GM06990 (cell line): ENCODE data around the gene BEST2.

Source experiments
- DNase-seq: peaks from one replicate; pipeline ENCODE4 v3.0.0-alpha.2; 2011; ENCODE audit not compliant: insufficient read length; ENCODE audit errors: extremely low read depth
- H3K27me3 ChIP-seq: replicated peaks from 2 replicates; pipeline ENCODE4 v1.6.0; 2011; ENCODE audit warnings: low read length; ENCODE audit not compliant: control insufficient read depth, insufficient read depth
- H3K36me3 ChIP-seq: 2 replicates; pipeline ENCODE4 v1.5.1; 2011; ENCODE audit warnings: low read length; ENCODE audit not compliant: control insufficient read depth, insufficient read depth
- H3K4me3 ChIP-seq: replicated peaks from 2 replicates; pipeline ENCODE4 v1.5.1; 2011; ENCODE audit warnings: low read depth, mild to moderate bottlenecking, control low read depth, low read length
- TF ChIP-seq, protein P1 (sequence below): IDR thresholded peaks from 2 replicates; pipeline ENCODE4 v1.5.1; 2011; ENCODE audit warnings: low read length, control low read depth, mild to moderate bottlenecking, inconsistent platforms; ENCODE audit not compliant: insufficient read depth, poor library complexity, severe bottlenecking

The BEST2 gene

DNA sequence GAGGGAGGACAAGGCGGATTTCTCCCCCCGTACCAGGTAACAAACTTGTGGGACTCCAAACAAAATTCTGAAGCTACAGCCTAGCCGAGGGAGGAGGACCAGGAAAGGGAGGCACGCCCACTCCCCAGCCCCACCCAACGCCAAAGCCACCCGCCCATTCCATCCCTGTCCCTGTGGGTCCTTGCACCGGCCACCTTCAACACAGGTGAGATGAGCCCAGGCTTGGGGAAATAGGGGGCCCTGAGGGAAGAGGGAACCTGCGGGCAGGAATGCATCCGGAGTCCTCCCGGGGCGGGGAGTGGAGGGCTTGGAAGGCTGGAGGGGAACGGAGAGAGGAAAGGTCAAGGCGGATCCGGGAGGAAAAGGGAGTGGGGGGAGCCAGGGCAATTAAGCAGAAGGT is at the start of gene BEST2:
Gene BEST2 (plus strand): TSS at position 157 of the 400 bp plus-strand sequence. CDS start 802 bp downstream, outside the sequence.
- no peak within 1 kb of the TSS for H3K4me3 ChIP-seq
- DNase-seq, result no peak

DNA sequence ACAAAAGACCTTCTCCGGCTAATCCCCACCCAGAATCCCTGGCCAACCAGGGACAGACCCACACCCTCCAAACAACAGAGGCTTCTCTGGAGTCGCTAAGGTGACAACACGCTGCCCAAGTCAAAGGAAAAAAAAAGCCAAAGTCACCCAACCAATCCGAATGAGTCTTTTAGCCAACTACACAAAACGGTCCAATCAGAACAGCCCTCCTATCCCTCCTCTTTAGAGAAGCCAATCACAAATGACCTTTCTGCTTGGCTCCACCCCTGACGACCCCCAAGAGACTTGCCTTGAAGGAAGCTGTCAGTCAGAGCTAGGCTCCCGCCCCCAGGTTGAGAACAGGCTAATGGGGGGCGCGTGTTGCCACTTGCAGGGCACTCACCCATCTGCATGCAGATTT is 48.5 kb upstream of the BEST2 start:
- TF ChIP-seq, protein P1, sequence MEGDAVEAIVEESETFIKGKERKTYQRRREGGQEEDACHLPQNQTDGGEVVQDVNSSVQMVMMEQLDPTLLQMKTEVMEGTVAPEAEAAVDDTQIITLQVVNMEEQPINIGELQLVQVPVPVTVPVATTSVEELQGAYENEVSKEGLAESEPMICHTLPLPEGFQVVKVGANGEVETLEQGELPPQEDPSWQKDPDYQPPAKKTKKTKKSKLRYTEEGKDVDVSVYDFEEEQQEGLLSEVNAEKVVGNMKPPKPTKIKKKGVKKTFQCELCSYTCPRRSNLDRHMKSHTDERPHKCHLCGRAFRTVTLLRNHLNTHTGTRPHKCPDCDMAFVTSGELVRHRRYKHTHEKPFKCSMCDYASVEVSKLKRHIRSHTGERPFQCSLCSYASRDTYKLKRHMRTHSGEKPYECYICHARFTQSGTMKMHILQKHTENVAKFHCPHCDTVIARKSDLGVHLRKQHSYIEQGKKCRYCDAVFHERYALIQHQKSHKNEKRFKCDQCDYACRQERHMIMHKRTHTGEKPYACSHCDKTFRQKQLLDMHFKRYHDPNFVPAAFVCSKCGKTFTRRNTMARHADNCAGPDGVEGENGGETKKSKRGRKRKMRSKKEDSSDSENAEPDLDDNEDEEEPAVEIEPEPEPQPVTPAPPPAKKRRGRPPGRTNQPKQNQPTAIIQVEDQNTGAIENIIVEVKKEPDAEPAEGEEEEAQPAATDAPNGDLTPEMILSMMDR, result no peak
- H3K27me3 ChIP-seq, result no peaks in the 10 kb centered on the region
- no peak overlapping the region for H3K4me3 ChIP-seq
- peaks cover 48% of the 10 kb centered on the region for H3K36me3 ChIP-seq
- no peak for DNase-seq

More for the DNA sequence above, at the start of gene BEST2:
- Histone ChIP-seq H3K27me3 (no peaks in the 10 kb centered on the region; the same call in 1 of the 2 replicates), H3K36me3 (peaks cover 10% of the 10 kb centered on the region)
- TF ChIP-seq, protein P1, result no peak

DNA sequence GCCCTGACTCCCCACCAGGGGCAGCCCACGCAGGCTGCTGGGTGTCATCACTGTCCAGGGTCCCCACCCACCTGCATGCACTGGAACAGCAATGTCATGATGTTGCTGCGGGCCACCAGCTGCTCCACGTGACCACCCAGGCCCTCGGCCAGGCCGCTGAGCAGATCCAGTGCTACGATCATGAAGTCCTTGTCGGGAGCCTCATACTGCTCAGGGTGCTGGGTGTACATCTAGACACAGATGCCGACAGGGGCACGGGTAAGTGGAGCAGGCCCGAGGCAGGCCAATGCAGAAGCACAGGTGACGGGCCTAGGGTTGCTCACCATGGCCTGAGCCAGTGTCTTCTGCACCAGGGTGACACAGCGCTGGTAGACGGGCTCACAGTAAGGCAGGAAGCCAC is 46.4 kb upstream of the BEST2 start:
- peaks cover 46% of the 10 kb centered on the region for H3K36me3 ChIP-seq

DNA sequence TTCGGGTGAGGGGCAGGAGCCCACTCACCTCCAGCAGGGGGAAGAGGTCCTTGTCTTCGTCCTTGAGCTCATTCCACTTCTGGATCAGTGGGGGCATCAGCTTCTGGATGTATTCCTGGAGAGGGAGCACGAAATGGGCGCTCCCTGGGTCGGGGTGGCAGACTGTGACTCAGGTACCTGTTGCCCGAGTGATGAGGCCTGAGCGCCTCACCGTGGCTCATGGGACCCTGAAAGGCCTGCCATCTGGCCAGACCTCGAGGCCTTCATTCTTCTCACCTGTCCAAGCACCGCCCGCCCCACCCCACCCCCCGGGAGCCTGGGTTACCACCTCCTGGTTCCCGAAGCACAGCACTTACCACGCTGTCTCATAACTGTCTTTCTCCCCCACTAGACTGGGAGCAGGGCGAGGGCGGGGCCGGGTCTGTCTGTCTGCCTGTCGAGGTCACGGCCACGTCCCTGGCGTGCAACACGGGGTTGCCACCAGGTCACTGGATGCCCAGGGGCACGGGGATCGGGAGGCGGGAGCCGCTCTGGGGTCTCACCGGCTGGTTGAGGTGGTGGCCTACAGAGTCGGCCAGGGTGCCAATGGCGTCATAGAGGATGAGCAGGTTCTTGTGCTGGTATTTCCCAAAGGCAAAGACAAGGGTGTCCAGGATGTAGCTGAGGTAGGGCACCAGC is 45.8 kb upstream of the BEST2 start:
- Histone ChIP-seq H3K36me3 (peaks cover 48% of the 10 kb centered on the region), H3K27me3 (no peaks in the 10 kb centered on the region), H3K4me3 (no peak overlapping the region)
- TF ChIP-seq, protein P1, result no peak
- no peak for DNase-seq

More for the DNA sequence above, 46.4 kb upstream of the BEST2 start:
- no peak for DNase-seq
- Histone ChIP-seq H3K27me3 (no peaks in the 10 kb centered on the region), H3K4me3 (no peak overlapping the region)
- TF ChIP-seq, protein P1, result no peak

DNA sequence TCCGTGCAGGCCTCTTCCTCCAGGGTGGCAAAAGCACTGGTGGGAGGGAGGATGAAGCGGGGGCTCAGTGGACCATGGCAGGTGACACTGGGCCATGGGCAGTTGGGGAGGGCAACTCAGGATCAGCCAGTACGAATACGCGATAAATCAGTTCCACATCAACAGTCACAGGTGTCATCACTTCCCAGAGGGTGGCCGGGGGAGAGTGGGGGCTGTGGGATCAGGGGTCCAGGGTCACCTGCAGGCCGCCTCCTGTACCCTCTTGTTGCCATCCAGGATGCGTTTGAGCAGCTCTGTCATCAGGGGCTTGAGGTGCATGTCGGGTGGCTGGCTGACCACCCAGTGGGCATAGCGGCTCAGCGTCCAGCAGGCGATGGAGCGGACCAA is 45.3 kb upstream of the BEST2 start:
- TF ChIP-seq, protein P1, result no peak
- peaks cover 45% of the 10 kb centered on the region for H3K36me3 ChIP-seq
- DNase-seq, result no peak

More for the DNA sequence above, 45.3 kb upstream of the BEST2 start:
- Histone ChIP-seq H3K4me3 (no peak overlapping the region), H3K27me3 (no peaks in the 10 kb centered on the region)
